Parathyroid adenoma (tissue), 2 donors: ENCODE results near the gene SLC6A19.

Experiments used
- H2AFZ ChIP-seq: fragments of 300-600 bp; sonication (generic); one replicate; pipeline ENCODE4 v1.7.0; 2017; ENCODE audit warnings: antibody characterized with exemption, mild to moderate bottlenecking
- H3K27ac ChIP-seq: fragments of 300-600 bp; sonication (generic); one replicate; pipeline ENCODE4 v1.7.0; 2017
- H3K27me3 ChIP-seq: fragments of 300-600 bp; sonication (generic); one replicate; pipeline ENCODE4 v1.7.0; 2017; ENCODE audit warnings: low read length; ENCODE audit not compliant: control insufficient read depth, insufficient read depth
- H3K36me3 ChIP-seq: fragments of 300-600 bp; sonication (generic); one replicate; pipeline ENCODE4 v1.7.0; 2017; ENCODE audit warnings: low read length; ENCODE audit not compliant: control insufficient read depth, insufficient read depth
- H3K4me1 ChIP-seq: fragments of 300-600 bp; sonication (generic); one replicate; pipeline ENCODE4 v1.7.0; 2017; ENCODE audit warnings: control low read depth
- H3K4me2 ChIP-seq: fragments of 300-600 bp; sonication (generic); one replicate; pipeline ENCODE4 v1.7.0; 2017; ENCODE audit warnings: low read length
- H3K4me3 ChIP-seq: fragments of 300-600 bp; sonication (generic); one replicate; pipeline ENCODE4 v1.7.0; 2017; ENCODE audit warnings: low read depth, low read length
- H3K79me2 ChIP-seq: fragments of 300-600 bp; sonication (generic); one replicate; pipeline ENCODE4 v1.7.0; 2017; ENCODE audit warnings: control low read depth
- H3K9ac ChIP-seq: fragments of 300-600 bp; sonication (generic); one replicate; pipeline ENCODE4 v1.7.0; 2017; ENCODE audit warnings: mild to moderate bottlenecking
- H3K9me3 ChIP-seq: fragments of 300-600 bp; sonication (generic); one replicate; pipeline ENCODE4 v1.7.0; 2017; ENCODE audit warnings: low read length; ENCODE audit not compliant: control insufficient read depth
- CTCF ChIP-seq: fragments of 300-600 bp; sonication (generic); IDR thresholded peaks from one replicate; pipeline ENCODE4 v1.7.0; 2017; ENCODE audit warnings: antibody characterized with exemption, mild to moderate bottlenecking
- donor health status: primary hyperparathyroidism.

SLC6A19 gene

GRCh38 chr5:1164696-1165630, 36.4 kb upstream of the SLC6A19 start:
- Histone ChIP-seq H3K4me2 (no peak overlapping the region), H3K27ac (no peak overlapping the region), H3K9ac (no peak overlapping the region), H3K79me2 (no peaks in the 10 kb centered on the region), H3K36me3 (no peaks in the 10 kb centered on the region), H3K4me1 (peaks cover 8% of the 10 kb centered on the region), H3K27me3 (peaks cover 3% of the 10 kb centered on the region), H3K4me3 (no peak overlapping the region), H2AFZ (peak overlapping the region; percentile 42), H3K9me3 (no peaks in the 10 kb centered on the region)
- TF ChIP-seq CTCF = no peak

DNA sequence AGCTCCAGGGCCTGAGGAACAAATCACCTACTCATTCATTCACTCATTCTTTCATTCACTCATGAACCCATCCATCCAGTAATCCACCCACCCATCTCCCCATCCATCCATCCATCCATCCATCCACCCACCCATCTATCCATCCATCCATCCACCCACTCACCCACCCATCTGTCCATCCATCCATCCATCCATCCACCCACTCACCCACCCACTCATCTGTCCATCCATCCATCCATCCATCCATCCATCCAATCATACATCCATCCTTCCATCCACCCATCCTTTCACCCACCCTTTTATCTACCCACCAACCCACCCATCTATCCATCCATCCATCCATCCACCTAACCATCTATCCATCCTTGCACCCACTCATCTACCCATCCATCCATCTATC, 35.5 kb upstream of the SLC6A19 start:
- H3K9me3 ChIP-seq = no peaks in the 10 kb centered on the region

GRCh38 chr5:1166370-1166769, 35.0 kb upstream of the SLC6A19 start:
- Histone ChIP-seq H3K4me3 (no peak overlapping the region), H3K79me2 (no peaks in the 10 kb centered on the region), H3K4me1 (peaks cover 8% of the 10 kb centered on the region), H3K4me2 (no peak overlapping the region), H3K9me3 (no peaks in the 10 kb centered on the region), H2AFZ (no peak overlapping the region), H3K27ac (no peak overlapping the region), H3K36me3 (no peaks in the 10 kb centered on the region), H3K9ac (no peak overlapping the region), H3K27me3 (peaks cover 3% of the 10 kb centered on the region)
- TF ChIP-seq CTCF = no peak

More for the DNA sequence above, 35.5 kb upstream of the SLC6A19 start:
- H3K4me3 ChIP-seq = no peak overlapping the region
- no peaks in the 10 kb centered on the region for H3K79me2 ChIP-seq
- H3K9ac ChIP-seq = no peak overlapping the region
- TF ChIP-seq CTCF = no peak
- peaks cover 3% of the 10 kb centered on the region for H3K27me3 ChIP-seq
- no peaks in the 10 kb centered on the region for H3K36me3 ChIP-seq
- H2AFZ ChIP-seq = no peak overlapping the region
- no peak overlapping the region for H3K4me2 ChIP-seq
- H3K27ac ChIP-seq = no peak overlapping the region
- peaks cover 8% of the 10 kb centered on the region for H3K4me1 ChIP-seq

DNA sequence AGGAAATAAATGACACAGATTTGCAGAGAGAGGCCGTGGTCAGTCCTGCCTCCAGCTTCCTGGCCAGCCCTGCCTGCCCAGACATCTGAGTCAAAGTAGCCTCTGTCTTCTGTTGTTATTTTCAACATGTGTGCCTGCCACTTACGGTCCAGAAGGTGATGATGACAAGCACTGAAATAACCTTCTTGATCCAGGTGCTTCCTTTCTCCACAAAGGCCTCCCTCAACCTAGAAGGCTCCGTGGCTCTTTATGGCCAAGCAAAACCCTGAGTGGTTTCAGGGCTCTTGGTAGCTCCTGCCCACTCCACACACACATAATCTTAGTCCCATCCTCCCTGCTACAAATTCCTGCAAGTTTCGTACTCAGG, 34.1 kb upstream of the SLC6A19 start:
- no peak overlapping the region for H2AFZ ChIP-seq
- TF ChIP-seq CTCF = no peak
- H3K36me3 ChIP-seq = no peaks in the 10 kb centered on the region
- H3K4me1 ChIP-seq = peaks cover 8% of the 10 kb centered on the region
- no peak overlapping the region for H3K27ac ChIP-seq
- H3K4me2 ChIP-seq = no peak overlapping the region
- peaks cover 3% of the 10 kb centered on the region for H3K27me3 ChIP-seq
- H3K9ac ChIP-seq = no peak overlapping the region
- no peaks in the 10 kb centered on the region for H3K9me3 ChIP-seq
- H3K79me2 ChIP-seq = no peaks in the 10 kb centered on the region
- no peak overlapping the region for H3K4me3 ChIP-seq
